Tibial artery (tissue), 4 donors: ENCODE data around the gene SLC1A7.

Experiments
- DNase-seq, 2 donors: peaks; one replicate each; pipeline ENCODE4 v3.0.0-alpha.2; 2019
- H3K27ac ChIP-seq, 2 donors: fragments of 200-600 bp; sonication (generic) in 1 of 2; 1 replicate in 1 of 2; 2 replicates in 1 of 2; pipeline ENCODE4 v1.5.1; 2018 to 2019; ENCODE audit warnings: mild to moderate bottlenecking in 1 of 2
- H3K27me3 ChIP-seq, 2 donors: fragments of 200-600 bp; sonication (generic) in 1 of 2; one replicate each; pipeline versions ENCODE4 v1.5.1 to v1.6.0; 2016 to 2019
- H3K36me3 ChIP-seq, 3 donors: fragments of 200-600 bp; sonication (generic) in 2 of 3; one replicate each; pipeline ENCODE4 v1.5.1; 2016 to 2019; ENCODE audit warnings: mild to moderate bottlenecking in 2 of 3
- H3K4me1 ChIP-seq, 4 donors: fragments of 200-600 bp; sonication (generic) in 2 of 4; 1 replicate in 3 of 4; 2 replicates in 1 of 4; pipeline ENCODE4 v1.5.1; 2016 to 2019
- H3K4me3 ChIP-seq, 2 donors: fragments of 200-600 bp; sonication (generic) in 1 of 2; 1 replicate in 1 of 2; 2 replicates in 1 of 2; pipeline ENCODE4 v1.5.1; 2018 to 2019; ENCODE audit warnings: mild to moderate bottlenecking in 2 of 2
- H3K9me3 ChIP-seq, 3 donors: fragments of 200-600 bp; sonication (generic) in 1 of 3; one replicate each; pipeline ENCODE4 v1.5.1; 2016 to 2019
- intact Hi-C: fragments of 100-400 bp; cut with DNase I; formaldehyde crosslinking; loops from one replicate; pipeline ENCODE4 v1.15.0; 2023; ENCODE audit warnings: low total_unique reads
- TF ChIP-seq, protein P1 (sequence below), 2 experiments: fragments of 200-600 bp in 1 of 2; fragments of 450-650 bp in 1 of 2; IDR thresholded peaks; one replicate each; pipeline ENCODE4 v1.5.1; 2017 to 2019; ENCODE audit warnings: antibody characterized with exemption in 2 of 2, mild to moderate bottlenecking in 1 of 2, moderate library complexity in 1 of 2

The SLC1A7 gene

DNA sequence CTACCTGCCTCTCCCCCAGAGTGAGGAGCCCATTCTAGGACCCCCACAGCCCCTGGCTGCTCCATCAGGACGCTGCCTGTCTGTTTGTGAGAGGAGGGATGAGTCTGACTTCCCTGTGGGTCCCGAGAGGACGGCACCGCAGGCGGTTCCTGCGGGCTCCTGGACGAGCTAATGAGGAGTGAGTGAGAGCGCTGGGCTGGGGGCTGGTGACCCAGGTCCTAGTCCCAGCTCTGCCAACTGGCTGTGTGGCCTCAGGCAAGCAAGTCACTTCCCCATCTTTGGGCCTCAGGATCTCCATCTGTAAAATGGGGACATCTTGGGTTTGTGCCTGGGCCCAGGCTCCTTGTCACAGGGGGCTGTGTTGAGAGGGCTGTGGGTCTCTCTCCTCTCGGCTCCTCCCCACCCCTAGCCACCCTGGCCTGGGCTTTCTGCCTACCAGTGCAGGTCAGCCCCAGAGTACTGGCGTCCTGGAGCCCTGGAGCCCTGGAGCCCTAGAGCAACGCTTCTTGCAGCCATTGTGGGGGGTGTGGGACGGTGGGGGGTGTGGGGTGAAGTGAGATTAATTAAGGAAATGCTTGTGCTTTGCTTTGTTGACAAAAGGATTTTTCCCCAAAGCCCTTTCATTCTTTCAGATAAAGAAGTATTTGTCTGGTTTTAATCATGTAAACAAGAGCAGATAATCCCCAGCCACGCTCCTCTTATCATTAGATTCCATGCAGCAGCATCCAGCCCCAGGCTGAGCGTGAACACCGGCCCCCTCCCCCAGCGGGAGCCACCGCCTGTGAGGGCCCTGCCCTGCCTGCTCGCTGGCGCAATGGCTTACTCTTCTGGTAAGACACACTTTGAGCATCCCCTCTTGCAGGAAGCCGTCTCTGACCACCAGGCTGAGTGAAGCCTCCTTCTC is 26.8 kb downstream of the SLC1A7 start:
- Histone ChIP-seq H3K27ac (peak overlapping the region in 1 of 2 donors; percentile 60), H3K27me3 (no peaks in the 10 kb centered on the region), H3K4me3 (no peak overlapping the region), H3K36me3 (no peaks in the 10 kb centered on the region), H3K9me3 (peaks cover 0 to 11% (median 0%) of the 10 kb centered on the region in 3 donors), H3K4me1 (peaks cover 0 to 50% (median 13%) of the 10 kb centered on the region in 4 donors)
- intact Hi-C loops: no loop called here
- TF ChIP-seq, protein P1, sequence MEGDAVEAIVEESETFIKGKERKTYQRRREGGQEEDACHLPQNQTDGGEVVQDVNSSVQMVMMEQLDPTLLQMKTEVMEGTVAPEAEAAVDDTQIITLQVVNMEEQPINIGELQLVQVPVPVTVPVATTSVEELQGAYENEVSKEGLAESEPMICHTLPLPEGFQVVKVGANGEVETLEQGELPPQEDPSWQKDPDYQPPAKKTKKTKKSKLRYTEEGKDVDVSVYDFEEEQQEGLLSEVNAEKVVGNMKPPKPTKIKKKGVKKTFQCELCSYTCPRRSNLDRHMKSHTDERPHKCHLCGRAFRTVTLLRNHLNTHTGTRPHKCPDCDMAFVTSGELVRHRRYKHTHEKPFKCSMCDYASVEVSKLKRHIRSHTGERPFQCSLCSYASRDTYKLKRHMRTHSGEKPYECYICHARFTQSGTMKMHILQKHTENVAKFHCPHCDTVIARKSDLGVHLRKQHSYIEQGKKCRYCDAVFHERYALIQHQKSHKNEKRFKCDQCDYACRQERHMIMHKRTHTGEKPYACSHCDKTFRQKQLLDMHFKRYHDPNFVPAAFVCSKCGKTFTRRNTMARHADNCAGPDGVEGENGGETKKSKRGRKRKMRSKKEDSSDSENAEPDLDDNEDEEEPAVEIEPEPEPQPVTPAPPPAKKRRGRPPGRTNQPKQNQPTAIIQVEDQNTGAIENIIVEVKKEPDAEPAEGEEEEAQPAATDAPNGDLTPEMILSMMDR (IDR thresholded peaks at IDR 0.05): no peak
- no peak for DNase-seq

DNA sequence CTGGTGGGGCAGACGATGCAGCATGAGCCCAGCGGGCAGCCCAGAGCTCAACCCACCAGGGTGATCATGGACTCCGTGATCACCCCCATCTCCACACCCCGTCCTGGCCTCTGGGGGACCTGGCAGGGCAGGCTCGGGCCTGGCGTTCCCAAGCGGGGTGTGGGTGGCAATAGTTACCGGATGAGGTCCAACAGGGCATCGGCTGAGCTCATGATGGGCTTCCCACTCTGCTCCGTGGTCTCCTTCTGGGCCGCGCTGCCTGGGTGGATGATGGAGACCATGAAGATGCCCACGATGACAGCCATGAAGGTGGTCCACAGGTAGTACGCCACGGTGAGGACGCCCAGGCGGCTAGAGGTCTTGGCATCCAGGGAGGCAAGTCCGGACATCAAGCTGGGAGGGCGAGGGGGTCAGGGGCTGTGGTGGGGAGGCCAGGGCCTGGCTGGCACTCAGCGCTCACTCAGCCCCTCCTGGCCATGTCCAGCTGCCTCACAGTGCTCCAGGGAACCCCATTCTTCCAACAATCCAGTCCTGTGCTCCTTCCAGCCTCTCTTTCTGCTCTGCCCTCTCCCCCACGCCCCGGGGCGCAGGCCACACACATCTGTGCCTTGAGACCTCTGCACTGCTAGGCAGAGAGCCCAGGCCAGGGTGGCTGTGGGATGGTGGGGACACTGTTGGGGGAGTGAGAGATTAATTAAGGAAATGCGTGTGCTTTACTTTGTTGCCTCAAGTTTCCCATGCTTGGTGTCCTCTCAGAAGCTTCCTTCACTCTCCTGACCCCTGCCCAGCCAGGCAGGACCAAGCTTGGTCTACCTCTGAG is 27.6 kb downstream of the SLC1A7 start:
- intact Hi-C loops: no loop called here
- TF ChIP-seq, protein P1 (IDR thresholded peaks at IDR 0.05): no peak
- H3K4me3 ChIP-seq: no peak overlapping the region
- DNase-seq: no peak
- no peaks in the 10 kb centered on the region for H3K27me3 ChIP-seq
- H3K9me3 ChIP-seq: peaks cover 0 to 11% (median 0%) of the 10 kb centered on the region in 3 donors
- peaks cover 0 to 57% (median 19%) of the 10 kb centered on the region in 4 donors for H3K4me1 ChIP-seq
- peak overlapping the region in 1 of 2 donors; percentile 60 for H3K27ac ChIP-seq
- H3K36me3 ChIP-seq: no peaks in the 10 kb centered on the region

DNA sequence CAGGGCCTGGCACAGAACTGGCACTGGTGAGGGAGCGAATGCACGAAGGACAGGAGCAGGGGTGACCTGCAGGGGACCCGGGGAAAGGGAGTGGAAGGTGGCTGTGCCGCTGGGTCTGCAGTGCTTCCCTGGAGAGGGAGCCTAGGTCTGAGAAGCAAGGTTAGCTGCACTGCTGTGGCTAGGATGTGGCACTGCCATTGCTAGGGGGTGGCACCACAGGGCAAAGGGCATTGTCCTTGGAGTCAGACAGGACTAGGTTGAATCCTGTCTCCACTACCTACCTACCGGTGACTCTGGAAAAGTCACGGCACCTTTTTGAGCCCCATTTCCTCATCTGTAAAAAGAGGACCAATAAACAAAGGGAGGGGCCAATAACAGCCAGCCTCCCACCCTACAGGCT is 28.3 kb downstream of the SLC1A7 start:
- H3K27ac ChIP-seq: peak overlapping the region in 1 of 2 donors; percentile 60
- no peaks in the 10 kb centered on the region for H3K36me3 ChIP-seq
- TF ChIP-seq, protein P1 (IDR thresholded peaks at IDR 0.05): no peak
- H3K4me3 ChIP-seq: no peak overlapping the region
- no peak for DNase-seq
- peaks cover 0 to 64% (median 25%) of the 10 kb centered on the region in 4 donors for H3K4me1 ChIP-seq
- peaks cover 0 to 11% (median 0%) of the 10 kb centered on the region in 3 donors for H3K9me3 ChIP-seq
- no peaks in the 10 kb centered on the region for H3K27me3 ChIP-seq
- intact Hi-C loops: no loop called here

DNA sequence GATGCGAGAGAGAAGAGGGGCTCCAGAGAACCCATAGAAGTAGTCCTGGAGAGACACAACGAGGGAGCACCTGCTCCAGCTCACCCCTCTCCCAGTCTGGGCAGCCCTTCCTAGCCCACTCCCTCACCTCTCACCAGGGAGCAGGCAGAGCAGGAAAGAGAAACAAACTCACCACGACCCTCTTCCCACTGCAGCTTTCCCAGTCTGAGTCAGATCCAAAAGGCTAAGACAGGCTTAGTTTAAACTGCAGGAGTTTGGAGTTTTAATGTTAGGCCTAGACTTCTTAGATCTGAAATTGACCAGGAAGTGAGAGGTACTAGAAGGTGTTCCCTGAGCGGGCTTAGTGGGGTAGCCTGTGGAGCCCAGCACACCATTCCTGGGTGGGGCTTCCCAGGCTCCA is 29.6 kb downstream of the SLC1A7 start:
- TF ChIP-seq, protein P1 (IDR thresholded peaks at IDR 0.05): no peak
- no peaks in the 10 kb centered on the region for H3K27me3 ChIP-seq

DNA sequence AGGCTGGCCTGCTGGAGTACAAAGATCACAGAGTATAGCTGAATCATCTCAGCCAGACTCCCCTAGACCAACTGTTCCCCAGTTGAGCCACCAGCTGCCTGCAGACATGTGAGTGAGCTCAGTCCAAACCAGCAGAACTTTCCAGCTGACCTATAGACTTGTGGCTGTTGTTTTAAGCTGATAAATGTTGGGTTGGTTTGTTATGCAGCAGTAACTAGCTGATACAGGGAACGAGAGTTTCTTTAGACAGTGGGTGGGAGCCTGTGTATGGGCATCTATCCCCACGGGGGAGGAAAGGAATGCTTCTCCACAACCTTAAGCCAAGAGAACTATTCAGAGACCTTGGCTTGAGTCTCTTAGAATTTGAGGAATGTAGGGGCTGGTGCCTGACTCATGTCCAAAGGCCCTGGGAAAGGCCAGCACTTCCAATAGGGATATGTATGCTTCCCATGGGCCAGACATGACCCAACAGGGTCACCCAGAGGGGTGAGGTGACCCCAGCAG is 30.1 kb downstream of the SLC1A7 start:
- peak overlapping the region; percentile 30 to 60 for H3K27ac ChIP-seq
- no peak for DNase-seq
- no peaks in the 10 kb centered on the region for H3K36me3 ChIP-seq
- H3K4me3 ChIP-seq: no peak overlapping the region
- peaks cover 0 to 11% (median 0%) of the 10 kb centered on the region in 3 donors for H3K9me3 ChIP-seq
- TF ChIP-seq, protein P1 (IDR thresholded peaks at IDR 0.05): no peak
- H3K4me1 ChIP-seq: peaks cover 0 to 79% (median 30%) of the 10 kb centered on the region in 4 donors
- no peaks in the 10 kb centered on the region for H3K27me3 ChIP-seq
- intact Hi-C loops: no loop called here

More for the DNA sequence above, 29.6 kb downstream of the SLC1A7 start:
- peaks cover 0 to 77% (median 30%) of the 10 kb centered on the region in 4 donors for H3K4me1 ChIP-seq
- no peak for DNase-seq
- intact Hi-C loops: no loop called here
- H3K27ac ChIP-seq: peak overlapping the region; percentile 30 to 60
- peaks cover 0 to 11% (median 0%) of the 10 kb centered on the region in 3 donors for H3K9me3 ChIP-seq
- no peak overlapping the region for H3K4me3 ChIP-seq
- no peaks in the 10 kb centered on the region for H3K36me3 ChIP-seq
